Fibroblast of mammary gland (primary cell): ENCODE data around the gene MZB1.
A peak's percentile ranks its signal among the peaks of the same experiment; 100 is the strongest.

Source experiments
- DNase-seq: peaks from one replicate; pipeline ENCODE4 v3.0.0-alpha.2; 2010; ENCODE audit warnings: low read depth
- H3K4me3 ChIP-seq: 2 replicates; pipeline ENCODE4 v1.5.1; 2011; ENCODE audit warnings: low read depth, mild to moderate bottlenecking, low read length, moderate library complexity; ENCODE audit not compliant: control insufficient read depth
- TF ChIP-seq, protein P1 (sequence below): conservative IDR thresholded peaks from 2 replicates; pipeline ENCODE4 v1.5.1; 2011; ENCODE audit warnings: low read depth, low read length, inconsistent platforms; ENCODE audit not compliant: control insufficient read depth, insufficient read depth

The MZB1 gene, protein sequence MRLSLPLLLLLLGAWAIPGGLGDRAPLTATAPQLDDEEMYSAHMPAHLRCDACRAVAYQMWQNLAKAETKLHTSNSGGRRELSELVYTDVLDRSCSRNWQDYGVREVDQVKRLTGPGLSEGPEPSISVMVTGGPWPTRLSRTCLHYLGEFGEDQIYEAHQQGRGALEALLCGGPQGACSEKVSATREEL

DNA sequence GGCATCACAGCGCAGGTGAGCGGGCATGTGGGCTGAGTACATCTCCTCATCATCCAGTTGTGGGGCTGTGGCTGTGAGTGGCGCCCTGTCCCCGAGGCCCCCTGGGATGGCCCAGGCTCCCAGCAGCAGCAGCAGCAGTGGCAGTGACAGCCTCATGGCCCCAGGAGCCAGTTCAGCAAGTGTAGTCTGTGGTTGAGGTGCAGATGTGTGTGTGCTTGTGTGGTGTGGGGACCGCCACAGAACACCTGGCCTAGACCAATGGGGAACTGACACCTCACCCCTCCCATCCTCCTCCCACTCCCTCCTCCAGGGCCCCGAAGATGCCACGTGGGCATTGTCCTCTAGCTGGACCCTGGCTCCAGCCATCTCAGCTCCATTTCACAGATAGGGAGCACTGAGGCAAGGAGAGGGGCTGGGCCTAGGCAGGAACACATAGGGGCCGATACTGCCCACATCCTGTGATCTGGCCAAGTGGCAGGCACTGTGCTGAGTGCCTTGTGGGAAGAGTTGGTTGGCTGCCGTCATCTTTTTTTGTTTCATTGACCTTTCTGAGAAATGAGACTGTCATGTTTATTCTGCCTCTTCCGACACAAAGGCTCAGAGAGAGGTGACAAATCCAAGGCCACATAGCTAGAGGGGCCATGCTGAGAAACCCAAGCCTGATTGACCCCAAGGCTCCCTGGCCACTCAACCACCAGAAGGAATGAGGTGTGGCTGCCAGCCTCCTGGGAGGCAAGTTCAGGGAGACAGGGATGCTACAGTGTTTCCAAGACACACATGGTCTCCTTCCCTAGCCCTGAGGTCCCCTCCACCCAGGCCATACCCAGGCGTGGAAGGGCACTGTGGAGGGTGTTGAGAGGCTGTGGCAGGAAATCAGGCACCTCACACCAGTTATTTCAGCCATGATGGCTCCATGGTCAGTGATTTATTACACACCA is at the start of gene MZB1:
Gene MZB1 (minus strand): TSS at position 213 of the 938 bp plus-strand sequence. CDS start 57 bp downstream, at position 156.
- H3K4me3 ChIP-seq = no peak within 1 kb of the TSS
- TF ChIP-seq, protein P1, sequence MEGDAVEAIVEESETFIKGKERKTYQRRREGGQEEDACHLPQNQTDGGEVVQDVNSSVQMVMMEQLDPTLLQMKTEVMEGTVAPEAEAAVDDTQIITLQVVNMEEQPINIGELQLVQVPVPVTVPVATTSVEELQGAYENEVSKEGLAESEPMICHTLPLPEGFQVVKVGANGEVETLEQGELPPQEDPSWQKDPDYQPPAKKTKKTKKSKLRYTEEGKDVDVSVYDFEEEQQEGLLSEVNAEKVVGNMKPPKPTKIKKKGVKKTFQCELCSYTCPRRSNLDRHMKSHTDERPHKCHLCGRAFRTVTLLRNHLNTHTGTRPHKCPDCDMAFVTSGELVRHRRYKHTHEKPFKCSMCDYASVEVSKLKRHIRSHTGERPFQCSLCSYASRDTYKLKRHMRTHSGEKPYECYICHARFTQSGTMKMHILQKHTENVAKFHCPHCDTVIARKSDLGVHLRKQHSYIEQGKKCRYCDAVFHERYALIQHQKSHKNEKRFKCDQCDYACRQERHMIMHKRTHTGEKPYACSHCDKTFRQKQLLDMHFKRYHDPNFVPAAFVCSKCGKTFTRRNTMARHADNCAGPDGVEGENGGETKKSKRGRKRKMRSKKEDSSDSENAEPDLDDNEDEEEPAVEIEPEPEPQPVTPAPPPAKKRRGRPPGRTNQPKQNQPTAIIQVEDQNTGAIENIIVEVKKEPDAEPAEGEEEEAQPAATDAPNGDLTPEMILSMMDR = no peak
- no peak for DNase-seq

DNA sequence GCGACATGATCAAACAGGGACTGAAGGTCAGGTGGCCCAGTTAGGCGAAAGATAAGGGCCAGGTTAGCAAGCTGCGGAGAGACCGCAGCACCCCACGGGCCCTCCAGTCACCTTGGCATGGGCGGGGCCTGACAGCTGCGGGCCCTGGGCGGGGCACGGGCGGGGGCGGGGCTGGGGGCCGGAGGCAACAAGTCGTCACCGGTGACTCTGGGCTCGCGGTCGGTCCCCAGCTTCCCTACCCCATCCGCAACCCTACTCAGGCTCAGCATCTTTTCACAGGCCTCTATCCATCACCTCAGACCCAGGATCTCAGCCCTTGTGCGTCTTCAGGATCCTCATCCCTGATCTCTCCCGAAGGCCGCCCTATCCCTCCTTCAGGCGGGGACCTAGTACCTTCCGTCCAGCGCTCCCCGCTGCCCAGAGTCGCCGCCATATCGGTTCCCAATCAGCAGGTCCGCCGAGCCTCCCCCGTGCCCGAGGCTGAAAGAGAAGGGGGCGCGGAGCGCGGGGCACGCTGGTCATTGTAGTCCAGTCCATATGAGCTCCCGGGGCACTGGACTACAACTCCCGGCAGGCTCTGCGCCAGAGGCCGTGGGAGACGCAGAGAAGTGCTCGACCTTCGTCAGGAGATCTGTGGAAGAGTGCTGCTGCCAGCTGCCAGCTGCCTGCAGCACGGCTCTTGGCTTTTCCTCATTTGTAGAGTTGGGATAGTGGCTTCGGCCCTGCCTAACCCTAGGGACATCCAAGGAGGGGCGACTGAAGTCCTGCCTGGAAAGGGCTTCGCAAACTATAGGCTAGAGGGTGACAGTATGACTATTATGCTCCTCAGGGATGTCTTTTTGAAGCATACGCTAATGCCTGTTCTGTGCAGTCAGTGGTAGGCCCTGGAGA is 49.5 kb upstream of the MZB1 start, which contains the start of gene DNAJC18:
Gene DNAJC18 (minus strand): TSS at position 513 of the 891 bp plus-strand sequence. CDS start 80 bp downstream, at position 433.
- TF ChIP-seq, protein P1 = no peak
- DNase-seq = peak; percentile 92

DNA sequence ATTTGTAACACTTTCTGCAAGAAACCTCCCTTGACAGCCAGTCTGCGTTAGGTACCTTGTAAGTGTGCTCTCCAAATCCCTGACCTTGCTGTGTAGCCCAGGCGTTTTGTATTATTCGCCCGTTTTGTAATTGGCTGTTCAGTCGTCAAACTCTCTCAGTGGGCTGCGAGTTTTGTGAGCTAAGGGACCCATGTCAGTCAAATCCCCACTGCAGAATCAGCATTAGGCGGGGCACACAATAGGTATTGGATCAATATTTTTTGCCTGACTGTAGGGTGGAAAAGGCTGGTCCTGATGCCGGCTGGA is 48.9 kb upstream of the MZB1 start:
- TF ChIP-seq, protein P1 = no peak
- DNase-seq = no peak
- H3K4me3 ChIP-seq = peak overlapping the region; percentile 99

More for the DNA sequence above, 49.5 kb upstream of the MZB1 start, which contains the start of gene DNAJC18:
- peak within 1 kb of the TSS; percentile 99 for H3K4me3 ChIP-seq

DNA sequence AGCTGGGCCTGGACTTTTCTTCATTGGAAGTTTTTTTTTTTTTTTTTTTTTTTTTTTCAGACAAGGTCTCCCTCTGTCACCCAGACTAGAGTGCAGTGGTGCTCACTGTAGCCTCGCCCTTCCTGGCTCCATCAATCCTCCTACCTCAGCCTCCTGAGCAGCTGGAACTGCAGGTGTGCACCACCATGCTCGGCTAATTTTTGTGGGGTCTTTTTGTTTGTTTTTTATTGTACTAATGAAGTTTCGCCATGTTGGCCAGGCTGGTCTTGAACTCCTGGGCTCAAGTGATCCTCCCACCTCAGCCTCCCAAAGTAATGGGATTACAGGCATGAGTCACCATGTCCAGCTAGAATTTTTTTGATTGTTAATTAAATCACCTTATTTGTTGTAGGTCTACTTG is 46.0 kb upstream of the MZB1 start:
- TF ChIP-seq, protein P1 = no peak

DNA sequence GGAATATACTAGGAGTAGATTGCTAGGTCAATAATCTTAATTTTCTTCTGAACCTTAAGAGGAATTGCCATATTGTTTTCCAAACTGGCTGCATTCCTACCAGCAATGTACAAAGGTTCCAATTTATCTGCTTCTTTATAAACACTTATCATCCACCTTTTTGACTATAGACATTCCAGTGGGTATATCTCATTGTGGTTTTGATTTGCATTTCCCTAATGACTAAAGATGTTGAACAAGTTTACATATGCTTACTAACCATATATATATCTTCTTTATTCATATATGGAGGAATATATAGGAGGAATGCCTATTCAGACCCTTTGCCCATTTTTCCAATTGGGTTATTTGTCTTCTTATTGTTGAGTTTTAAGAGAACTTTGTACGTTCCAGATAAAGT is 42.0 kb upstream of the MZB1 start:
- no peak for DNase-seq
- H3K4me3 ChIP-seq = no peak overlapping the region
- TF ChIP-seq, protein P1 = no peak

More for the DNA sequence above, 46.0 kb upstream of the MZB1 start:
- DNase-seq = no peak
- no peak overlapping the region for H3K4me3 ChIP-seq

DNA sequence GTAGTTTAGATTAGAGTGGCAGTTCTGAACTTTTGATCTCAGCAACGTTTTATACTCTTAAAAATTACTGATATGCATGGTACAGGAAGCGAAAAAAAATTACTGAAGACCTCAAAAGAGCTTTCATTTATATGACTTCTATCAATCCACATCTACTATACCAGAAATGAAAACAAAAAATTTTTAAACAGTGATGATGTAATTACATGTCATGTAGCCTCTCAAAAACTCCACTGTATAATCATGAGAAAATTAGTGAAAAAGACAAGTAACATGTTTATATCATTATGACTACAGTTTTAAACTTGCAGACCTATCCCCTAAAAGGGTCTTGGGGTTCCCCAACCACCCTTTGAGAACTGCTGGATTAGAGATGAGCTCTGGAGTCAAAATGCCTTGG is 40.3 kb upstream of the MZB1 start:
- DNase-seq = no peak
- TF ChIP-seq, protein P1 = no peak

More for the DNA sequence above, 40.3 kb upstream of the MZB1 start:
- no peak overlapping the region for H3K4me3 ChIP-seq
